SK-N-MC (cell line): Measurements from ENCODE around the gene PARP4.
"Not testable (repeated sequence)": the region's sequence is repeated elsewhere in the genome, so short reads cannot be mapped to it uniquely, and the experiment has no call there.

Source experiments
- DNase-seq: peaks from one replicate; pipeline ENCODE4 v3.0.0-alpha.2; 2011; ENCODE audit warnings: low read depth, low spot score
- H3K27ac ChIP-seq: fragments of 200-600 bp; sonication (generic); 2 replicates; pipeline ENCODE4 v1.5.1; 2016; ENCODE audit warnings: mixed run types
- H3K36me3 ChIP-seq: fragments of 200-600 bp; sonication (generic); 2 replicates; pipeline ENCODE4 v1.6.1; 2017; ENCODE audit warnings: antibody characterized with exemption, low read length, mixed read lengths; ENCODE audit not compliant: insufficient read depth
- H3K4me3 ChIP-seq: fragments of 200-600 bp; sonication (generic); 2 replicates; pipeline ENCODE4 v1.5.1; 2016
- H3K9ac ChIP-seq: fragments of 200-600 bp; sonication (generic); 2 replicates; pipeline ENCODE4 v1.8.0; 2017; ENCODE audit warnings: mixed run types, mixed read lengths; ENCODE audit not compliant: insufficient read length
- H3K9me3 ChIP-seq: fragments of 200-600 bp; sonication (generic); 2 replicates; pipeline ENCODE4 v1.6.1; 2017; ENCODE audit warnings: low read depth, mild to moderate bottlenecking, antibody characterized with exemption, low read length, moderate library complexity, mixed read lengths
- EZH2 ChIP-seq: fragments of 200-600 bp; sonication (generic); IDR thresholded peaks from one replicate; pipeline ENCODE4 v1.6.1; 2017; ENCODE audit warnings: antibody characterized with exemption
- FOXP2 ChIP-seq: optimal IDR thresholded peaks from 2 replicates; pipeline ENCODE3; 2011; ENCODE audit warnings: mild to moderate bottlenecking, moderate library complexity; ENCODE audit not compliant: insufficient read depth; ENCODE audit errors: extremely low read length, control extremely low read depth
- POLR2AphosphoS5 ChIP-seq: IDR thresholded peaks from 2 replicates; pipeline ENCODE4 v1.6.1; 2012; ENCODE audit warnings: mild to moderate bottlenecking, low read depth, low read length, borderline replicate concordance

Gene PARP4

DNA sequence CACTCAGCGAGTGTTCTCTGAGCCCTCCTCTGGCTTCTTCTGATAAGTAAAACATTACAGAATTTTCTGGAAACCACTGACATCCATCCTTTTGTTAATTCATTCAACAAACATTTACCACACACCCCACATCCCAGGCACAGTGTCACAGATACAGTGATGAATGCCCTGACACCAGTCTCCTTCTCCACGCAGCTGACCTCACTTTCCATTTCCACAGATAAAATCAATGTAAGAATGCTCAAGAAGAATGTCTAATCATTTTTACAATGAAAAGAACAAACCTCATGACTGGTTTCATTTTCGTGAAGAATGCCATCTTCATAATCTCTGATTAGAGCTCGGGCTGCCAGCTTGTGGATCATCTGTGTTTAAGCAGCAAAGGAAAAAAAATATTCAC, 69.2 kb downstream of the PARP4 start:
- TF ChIP-seq EZH2 (no peak), POLR2AphosphoS5 (no peak), FOXP2 (no peak)
- no peaks in the 10 kb centered on the region for H3K9me3 ChIP-seq
- peaks cover 66% of the 10 kb centered on the region for H3K36me3 ChIP-seq
- H3K4me3 ChIP-seq = no peak overlapping the region
- H3K9ac ChIP-seq = no peak overlapping the region
- no peak overlapping the region for H3K27ac ChIP-seq
- DNase-seq = no peak

DNA sequence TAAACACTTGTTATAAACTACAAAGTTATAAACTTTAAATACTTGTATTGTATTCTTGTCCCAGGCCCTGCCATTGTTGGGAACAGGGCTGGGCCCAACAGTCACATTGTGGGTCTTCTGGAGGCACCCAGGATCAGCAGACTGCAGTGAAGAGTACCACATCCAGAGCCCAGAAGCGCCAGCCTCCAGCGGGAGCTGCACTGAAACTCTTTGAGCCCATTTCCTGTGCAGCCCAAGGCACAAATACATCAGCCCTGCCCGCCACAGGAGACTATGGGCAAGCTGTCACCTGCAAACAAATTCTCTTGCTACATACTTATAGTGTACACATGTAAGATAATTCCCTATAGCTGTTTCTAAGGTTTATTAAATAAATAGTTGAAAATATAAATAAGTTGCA, 86.5 kb downstream of the PARP4 start:
- DNase-seq, H3K9ac ChIP-seq, H3K9me3 ChIP-seq, H3K27ac ChIP-seq, H3K4me3 ChIP-seq: not testable (repeated sequence)
- peaks cover 57% of the 10 kb centered on the region for H3K36me3 ChIP-seq

- not testable (repeated sequence) for DNase-seq, H3K9me3 ChIP-seq, H3K4me3 ChIP-seq, H3K27ac ChIP-seq, H3K9ac ChIP-seq
- peaks cover 30% of the 10 kb centered on the region for H3K36me3 ChIP-seq
These were observed 92.9 kb downstream of the PARP4 start for GRCh38 chr13:24419668-24420067.

DNA sequence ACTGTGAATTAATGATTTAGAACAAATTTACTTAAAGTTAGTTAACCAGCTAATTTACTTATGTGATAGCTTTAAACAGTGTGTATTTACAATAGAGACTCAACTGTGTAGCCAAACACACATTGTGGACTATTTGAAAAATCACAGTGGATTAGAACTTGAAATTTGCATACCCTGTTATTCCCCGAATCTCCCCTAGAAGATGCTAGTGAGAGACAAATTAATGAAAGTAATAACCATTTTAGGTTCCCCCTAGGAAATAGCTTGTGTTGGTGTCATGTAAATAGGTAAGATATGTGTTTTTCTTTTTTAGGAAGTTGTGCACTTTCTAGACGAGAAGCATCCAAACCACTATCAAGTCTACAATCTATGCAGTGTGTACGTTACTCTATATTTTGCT, 104.7 kb downstream of the PARP4 start:
- Histone ChIP-seq H3K9me3 (no peaks in the 10 kb centered on the region), H3K36me3 (no peaks in the 10 kb centered on the region), H3K27ac (no peak overlapping the region), H3K9ac (no peak overlapping the region), H3K4me3 (no peak overlapping the region)
- TF ChIP-seq EZH2 = no peak
- no peak for TF ChIP-seq FOXP2
- no peak for TF ChIP-seq POLR2AphosphoS5
- no peak for DNase-seq

- TF ChIP-seq EZH2 (no peak), POLR2AphosphoS5 (no peak), FOXP2 (no peak)
- no peaks in the 10 kb centered on the region for H3K9me3 ChIP-seq
- H3K9ac ChIP-seq = no peak overlapping the region
- H3K27ac ChIP-seq = no peak overlapping the region
- DNase-seq = no peak
- H3K4me3 ChIP-seq = no peak overlapping the region
- H3K36me3 ChIP-seq = no peaks in the 10 kb centered on the region
These were observed 106.1 kb downstream of the PARP4 start for GRCh38 chr13:24406524-24406923.

GRCh38 chr13:24396821-24397220, 115.8 kb downstream of the PARP4 start:
- Histone ChIP-seq H3K4me3 (no peak overlapping the region), H3K9me3 (no peaks in the 10 kb centered on the region), H3K36me3 (no peaks in the 10 kb centered on the region), H3K27ac (no peak overlapping the region), H3K9ac (no peak overlapping the region)
- DNase-seq = no peak
- TF ChIP-seq FOXP2 (no peak), EZH2 (no peak), POLR2AphosphoS5 (no peak)

- Histone ChIP-seq H3K36me3 (no peaks in the 10 kb centered on the region), H3K9ac (no peak overlapping the region), H3K9me3 (no peaks in the 10 kb centered on the region), H3K27ac (no peak overlapping the region), H3K4me3 (no peak overlapping the region)
- no peak for DNase-seq
- TF ChIP-seq EZH2 (no peak), POLR2AphosphoS5 (no peak), FOXP2 (no peak)
These were observed 119.6 kb downstream of the PARP4 start for GRCh38 chr13:24392972-24393371.

DNA sequence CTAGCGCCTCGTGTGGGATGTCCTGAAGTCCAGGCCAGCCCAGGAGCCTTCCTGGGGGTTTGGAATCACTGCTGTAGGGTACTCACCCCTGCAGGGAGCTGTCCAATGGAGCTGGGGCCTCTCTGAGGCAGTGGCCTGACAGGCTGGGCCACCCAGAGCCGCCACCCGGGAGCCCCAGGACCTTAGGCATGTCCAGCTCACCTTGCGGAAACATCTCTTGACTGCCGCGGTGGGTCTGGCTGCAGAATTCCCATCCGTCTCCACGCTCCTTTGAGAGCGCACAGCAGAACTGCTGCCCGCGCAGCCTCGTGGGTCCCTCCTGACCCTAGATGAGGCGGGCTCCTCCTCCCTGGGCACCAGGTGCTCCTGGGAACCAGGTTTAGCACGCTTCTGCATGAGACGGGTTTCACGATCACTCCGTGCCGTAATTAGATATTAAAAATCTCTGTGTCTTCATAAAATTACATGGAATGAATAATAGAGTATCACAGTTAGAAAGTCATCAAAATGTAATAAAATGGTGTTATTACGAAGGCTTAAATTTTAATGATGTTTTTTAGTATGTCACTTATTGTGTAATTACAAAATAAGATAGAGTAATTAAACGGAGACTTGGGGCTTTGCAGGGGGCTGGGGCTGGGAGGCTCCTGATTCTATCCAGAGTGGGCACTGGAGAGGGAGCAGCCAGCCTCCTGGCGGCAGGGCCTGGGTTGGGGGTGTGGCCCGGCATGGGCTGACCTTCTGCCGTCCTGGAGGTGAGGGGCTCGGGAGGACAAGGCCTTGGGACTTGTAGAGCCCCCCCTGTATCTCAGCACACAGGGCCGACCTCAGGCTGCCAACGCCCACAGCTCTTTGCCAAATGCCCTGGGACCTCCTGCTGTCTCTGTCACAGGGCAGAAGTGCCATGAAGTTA, 120.6 kb downstream of the PARP4 start:
- not testable (repeated sequence) for H3K9ac ChIP-seq, DNase-seq, H3K4me3 ChIP-seq, H3K9me3 ChIP-seq, H3K27ac ChIP-seq, H3K36me3 ChIP-seq

- not testable (repeated sequence) for H3K4me3 ChIP-seq, H3K9ac ChIP-seq, H3K9me3 ChIP-seq, H3K36me3 ChIP-seq, DNase-seq, H3K27ac ChIP-seq
These were observed 121.8 kb downstream of the PARP4 start for GRCh38 chr13:24390795-24391194.
